ENCODE data around the gene OAT.

OAT gene

DNA sequence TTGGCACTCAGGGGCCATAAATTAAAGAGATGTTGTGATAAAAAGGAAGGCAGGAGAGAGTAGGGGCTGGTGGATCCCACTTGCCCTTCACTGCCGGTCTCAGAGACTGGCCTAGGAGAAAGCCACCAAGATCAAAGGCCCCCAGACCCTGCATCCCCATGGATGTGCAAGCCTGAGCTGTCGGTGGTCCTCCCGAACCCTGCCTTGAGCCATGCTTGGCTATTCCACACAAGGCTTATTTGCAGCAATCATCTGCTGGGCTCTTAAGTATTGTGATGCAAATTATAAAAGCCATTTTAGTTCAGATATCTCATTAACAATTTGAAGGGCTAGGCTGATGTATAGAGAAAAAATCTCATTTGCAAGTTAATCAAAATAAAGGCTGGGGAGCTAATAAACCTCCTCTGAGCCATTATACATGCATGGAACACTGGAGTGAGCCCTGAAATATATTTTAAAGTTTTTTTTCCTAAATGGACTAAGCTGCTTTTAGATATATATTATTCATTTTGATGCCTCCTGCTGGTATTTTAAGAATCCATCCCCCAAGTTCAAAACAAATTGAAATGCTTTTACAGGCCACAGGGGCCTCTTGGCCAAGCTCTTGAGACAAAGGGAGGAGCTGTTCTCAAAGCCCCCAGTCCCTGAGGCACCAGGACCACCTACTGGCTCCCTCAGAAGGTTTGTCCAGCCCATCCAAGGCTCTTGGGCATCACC is 28.1 kb downstream of the OAT start:
- no peak overlapping the region for H3K4me3 ChIP-seq (ENCODE audit: low read depth, low read length)

DNA sequence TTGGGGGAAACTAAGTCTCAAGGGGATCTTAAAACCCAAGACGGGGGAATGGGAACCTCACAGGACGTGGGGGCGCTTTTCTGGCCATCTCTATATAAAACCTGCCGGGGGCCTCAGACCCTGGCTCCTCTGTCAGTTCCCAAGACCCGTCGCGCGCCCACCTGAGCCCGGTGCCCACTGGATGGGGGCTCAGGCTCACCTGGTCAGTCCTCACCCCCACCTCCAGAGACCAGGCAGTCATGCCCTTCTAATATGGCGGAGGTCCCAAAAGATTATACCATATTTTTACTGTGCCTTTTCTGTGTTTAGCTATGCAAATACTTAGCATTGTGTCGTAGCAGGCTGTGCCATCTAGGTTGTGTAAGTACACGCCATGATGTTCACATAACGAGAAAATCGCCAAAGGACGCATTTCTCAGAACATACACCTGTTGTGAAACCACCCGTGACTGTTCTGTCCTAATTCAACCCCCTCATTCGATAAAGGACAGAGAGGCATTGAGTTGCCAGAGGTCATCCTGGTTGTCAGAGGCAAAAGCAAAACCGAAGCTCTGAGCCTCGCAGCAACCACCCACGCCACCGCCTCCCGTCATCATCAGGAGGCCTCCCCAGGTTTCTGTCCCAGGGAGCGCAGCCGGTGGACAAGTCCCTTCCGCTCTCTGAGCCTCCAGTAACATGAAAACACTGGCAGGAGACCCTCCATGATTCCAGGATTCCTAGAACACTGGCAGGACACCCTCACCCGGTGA is 28.9 kb downstream of the OAT start:
- Histone ChIP-seq H3K4me3 (ENCODE audit: low read depth, low read length) (no peak overlapping the region), H3K36me3 (ENCODE audit: control insufficient read depth, insufficient read depth, low read length) (no peaks in the 10 kb centered on the region), H3K27me3 (ENCODE audit: control insufficient read depth, insufficient read depth, low read length) (no peaks in the 10 kb centered on the region), H3K9me3 (ENCODE audit: control insufficient read depth, insufficient read depth, low read length) (no peaks in the 10 kb centered on the region), H3K9ac (ENCODE audit: low read depth, low read length) (no peak overlapping the region), H3K4me1 (ENCODE audit: control insufficient read depth, insufficient read depth, low read length) (peaks cover 8% of the 10 kb centered on the region)

More for the DNA sequence above, 28.1 kb downstream of the OAT start:
- peaks cover 13% of the 10 kb centered on the region for H3K4me1 ChIP-seq (ENCODE audit: control insufficient read depth, insufficient read depth, low read length)
- no peaks in the 10 kb centered on the region for H3K27me3 ChIP-seq (ENCODE audit: control insufficient read depth, insufficient read depth, low read length)
- no peaks in the 10 kb centered on the region for H3K9me3 ChIP-seq (ENCODE audit: control insufficient read depth, insufficient read depth, low read length)
- no peaks in the 10 kb centered on the region for H3K36me3 ChIP-seq (ENCODE audit: control insufficient read depth, insufficient read depth, low read length)
- no peak overlapping the region for H3K9ac ChIP-seq (ENCODE audit: low read depth, low read length)

DNA sequence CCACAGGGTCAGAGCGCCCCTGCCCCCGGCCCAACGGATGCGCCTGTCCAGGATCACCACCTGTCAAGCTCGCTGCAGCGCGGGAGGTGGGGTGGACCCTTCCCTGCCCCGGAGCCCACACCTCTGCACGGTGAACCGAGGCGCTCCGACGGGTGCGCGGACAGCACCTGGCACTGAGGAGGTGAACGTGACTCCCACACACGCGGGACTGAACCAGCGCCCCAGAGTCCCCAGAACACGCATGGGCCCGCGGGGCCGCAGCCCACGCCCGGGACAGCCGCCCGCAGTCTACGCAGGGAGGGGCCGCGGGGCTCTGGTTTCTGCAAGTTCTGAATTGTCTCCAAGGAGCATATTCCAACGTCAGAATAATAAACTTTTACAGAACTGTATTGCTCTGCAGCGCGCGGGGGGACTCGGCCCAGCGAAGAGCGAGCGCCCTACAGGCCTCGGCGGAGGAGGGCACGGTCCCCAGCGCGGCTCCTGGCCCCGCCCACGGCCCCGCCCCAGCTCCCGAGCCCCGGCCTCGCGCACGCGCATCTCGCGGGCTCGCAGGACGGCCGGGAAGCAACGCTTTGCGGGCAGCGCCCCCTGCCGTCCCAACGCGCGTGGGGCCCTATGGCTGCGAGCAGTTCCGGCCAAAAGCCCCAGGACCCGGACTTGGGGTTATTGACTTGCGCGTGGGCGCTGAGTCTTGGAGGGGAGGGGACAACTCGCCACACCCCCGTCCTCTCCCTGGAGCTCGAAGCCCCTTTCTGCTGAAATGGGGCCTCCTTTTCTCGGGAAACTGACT is 29.7 kb downstream of the OAT start:
- peaks cover 4% of the 10 kb centered on the region for H3K4me1 ChIP-seq (ENCODE audit: control insufficient read depth, insufficient read depth, low read length)
- H3K9ac ChIP-seq (ENCODE audit: low read depth, low read length), result no peak overlapping the region
- H3K4me3 ChIP-seq (ENCODE audit: low read depth, low read length), result peak overlapping the region; percentile 49
- H3K9me3 ChIP-seq (ENCODE audit: control insufficient read depth, insufficient read depth, low read length), result no peaks in the 10 kb centered on the region
- no peaks in the 10 kb centered on the region for H3K36me3 ChIP-seq (ENCODE audit: control insufficient read depth, insufficient read depth, low read length)
- no peaks in the 10 kb centered on the region for H3K27me3 ChIP-seq (ENCODE audit: control insufficient read depth, insufficient read depth, low read length)

DNA sequence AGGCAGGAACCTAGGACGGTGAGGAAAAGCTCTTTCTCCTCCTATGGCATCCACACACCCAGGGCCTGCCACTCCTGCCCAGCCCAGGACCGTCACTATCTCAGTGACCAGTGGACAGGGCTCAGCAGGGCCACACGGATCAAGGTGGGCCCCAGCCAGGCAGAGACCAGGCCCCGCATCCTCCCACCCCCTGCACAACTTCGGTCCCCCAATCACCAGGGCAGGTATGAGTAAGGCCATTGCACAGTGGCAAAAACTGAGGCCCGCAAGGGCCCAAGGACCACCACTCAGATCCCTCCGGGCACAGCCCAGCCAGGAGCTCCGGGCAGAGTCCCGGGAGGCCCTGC is 30.3 kb downstream of the OAT start:
- Histone ChIP-seq H3K36me3 (ENCODE audit: control insufficient read depth, insufficient read depth, low read length) (no peaks in the 10 kb centered on the region), H3K9ac (ENCODE audit: low read depth, low read length) (no peak overlapping the region), H3K4me1 (ENCODE audit: control insufficient read depth, insufficient read depth, low read length) (peaks cover 4% of the 10 kb centered on the region), H3K4me3 (ENCODE audit: low read depth, low read length) (peak overlapping the region; percentile 49), H3K27me3 (ENCODE audit: control insufficient read depth, insufficient read depth, low read length) (no peaks in the 10 kb centered on the region), H3K9me3 (ENCODE audit: control insufficient read depth, insufficient read depth, low read length) (no peaks in the 10 kb centered on the region)

DNA sequence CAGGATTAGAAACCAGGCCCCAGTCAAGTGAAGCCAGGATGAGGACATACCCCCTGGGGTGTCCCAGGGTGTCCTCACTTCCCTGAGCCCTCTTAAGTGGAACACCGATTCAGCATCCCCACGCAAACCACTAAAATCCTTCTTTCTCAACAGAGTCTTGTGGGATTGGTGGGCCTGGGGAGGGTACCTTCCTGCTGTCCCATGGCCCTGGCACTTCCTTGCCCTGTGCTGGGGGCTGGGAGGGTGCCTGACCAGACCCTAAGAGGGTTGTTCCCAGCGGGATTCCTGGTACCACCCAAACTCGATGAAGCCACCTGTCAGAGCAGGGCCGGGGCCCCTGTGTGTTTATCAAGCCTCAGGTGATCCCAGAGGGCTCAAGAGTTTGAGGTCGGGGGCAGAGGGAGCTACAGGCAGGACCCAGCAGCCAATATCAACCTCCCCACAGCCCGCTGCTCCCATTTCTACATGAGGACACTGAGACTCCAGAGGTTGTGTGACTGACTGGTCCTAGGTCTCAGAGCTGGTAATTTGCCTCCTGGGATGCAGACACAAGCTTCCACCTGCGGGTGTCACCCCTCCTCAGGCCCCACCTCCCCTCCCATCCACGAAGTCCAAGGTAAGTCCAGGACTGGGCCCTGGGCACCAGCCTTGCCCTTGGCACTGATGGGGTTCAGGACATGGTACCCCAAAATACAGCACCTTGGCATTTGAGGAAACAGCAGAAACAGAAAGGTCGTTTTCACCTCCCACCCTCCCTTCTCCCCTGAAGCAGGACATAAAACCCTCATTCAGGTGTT is 31.4 kb downstream of the OAT start:
- no peak overlapping the region for H3K9ac ChIP-seq (ENCODE audit: low read depth, low read length)
- no peaks in the 10 kb centered on the region for H3K36me3 ChIP-seq (ENCODE audit: control insufficient read depth, insufficient read depth, low read length)
- H3K4me3 ChIP-seq (ENCODE audit: low read depth, low read length), result no peak overlapping the region
- H3K9me3 ChIP-seq (ENCODE audit: control insufficient read depth, insufficient read depth, low read length), result no peaks in the 10 kb centered on the region
- H3K4me1 ChIP-seq (ENCODE audit: control insufficient read depth, insufficient read depth, low read length), result peaks cover 4% of the 10 kb centered on the region
- no peaks in the 10 kb centered on the region for H3K27me3 ChIP-seq (ENCODE audit: control insufficient read depth, insufficient read depth, low read length)

DNA sequence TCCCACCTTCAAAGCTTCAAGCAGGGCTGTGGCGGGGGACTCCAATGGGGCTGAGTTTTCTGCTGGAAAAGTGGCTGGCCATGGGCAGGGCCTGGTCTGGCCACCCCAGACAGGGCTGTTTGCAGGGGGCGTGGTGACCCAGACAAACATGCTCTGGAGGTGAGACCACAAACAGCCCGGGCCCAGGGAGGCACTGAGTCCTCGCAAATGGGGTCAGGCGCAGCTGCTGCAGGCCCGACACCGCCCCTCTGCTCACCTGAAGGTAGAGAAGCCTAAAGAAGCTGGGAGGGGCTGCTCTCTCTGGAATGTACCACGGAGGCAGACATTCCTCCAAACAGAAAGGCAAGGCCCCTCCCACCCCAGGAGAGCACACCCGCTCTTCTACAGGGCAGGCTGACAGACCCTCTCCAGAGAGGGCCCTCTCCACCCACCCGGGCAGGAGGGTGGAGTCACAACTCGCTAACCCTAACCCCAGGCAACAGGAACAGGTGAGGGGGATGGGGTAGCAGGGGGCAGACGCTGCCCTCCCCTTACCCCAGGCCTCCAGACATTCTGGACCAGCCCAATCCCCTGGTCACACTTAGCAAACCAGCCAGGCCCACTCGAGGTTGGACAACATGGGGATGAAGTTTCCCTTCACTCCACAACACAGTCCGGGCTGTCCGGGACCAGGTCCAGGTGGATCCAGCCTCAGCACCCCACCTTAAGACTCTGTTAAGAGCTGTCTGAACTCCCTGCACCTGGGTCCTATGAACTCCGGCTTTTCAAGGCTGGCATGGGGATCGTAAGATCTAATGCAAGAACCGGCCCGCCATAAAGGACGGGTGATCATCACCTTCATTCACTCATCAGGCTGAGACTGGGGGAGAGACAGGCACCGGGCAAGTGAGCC is 32.3 kb downstream of the OAT start:
- H3K9ac ChIP-seq (ENCODE audit: low read depth, low read length), result no peak overlapping the region
- no peak overlapping the region for H3K4me3 ChIP-seq (ENCODE audit: low read depth, low read length)
- no peaks in the 10 kb centered on the region for H3K9me3 ChIP-seq (ENCODE audit: control insufficient read depth, insufficient read depth, low read length)
- no peaks in the 10 kb centered on the region for H3K36me3 ChIP-seq (ENCODE audit: control insufficient read depth, insufficient read depth, low read length)
- H3K27me3 ChIP-seq (ENCODE audit: control insufficient read depth, insufficient read depth, low read length), result no peaks in the 10 kb centered on the region
- peaks cover 4% of the 10 kb centered on the region for H3K4me1 ChIP-seq (ENCODE audit: control insufficient read depth, insufficient read depth, low read length)

DNA sequence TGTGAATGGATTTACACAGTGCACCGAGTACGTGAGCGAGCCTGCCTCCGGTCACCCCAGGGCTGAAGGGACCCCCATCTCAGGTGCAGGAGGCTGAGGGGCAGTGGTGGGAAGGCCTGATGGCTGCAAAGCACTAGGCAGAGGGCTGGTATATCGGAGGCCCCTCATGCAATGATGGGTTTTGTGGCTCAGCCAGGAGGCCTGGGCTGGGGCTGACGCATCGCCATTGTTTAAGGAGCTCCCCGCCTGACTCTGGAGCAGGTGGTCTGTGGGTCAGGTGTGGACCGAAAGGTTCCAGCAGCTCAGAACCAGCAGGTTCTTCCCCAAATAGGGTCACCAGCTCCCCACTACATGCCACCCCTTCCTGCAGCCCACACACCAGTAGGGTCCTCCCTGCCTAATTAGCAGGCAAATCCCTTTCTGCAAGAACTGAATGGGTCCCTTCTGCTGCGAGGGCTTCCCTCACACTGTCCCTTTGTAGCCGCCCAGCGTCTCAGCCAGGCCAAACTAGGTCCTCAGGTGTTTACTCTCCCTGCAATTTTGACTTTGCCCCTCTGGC is 33.0 kb downstream of the OAT start:
- H3K36me3 ChIP-seq (ENCODE audit: control insufficient read depth, insufficient read depth, low read length), result no peaks in the 10 kb centered on the region
- H3K4me1 ChIP-seq (ENCODE audit: control insufficient read depth, insufficient read depth, low read length), result peaks cover 4% of the 10 kb centered on the region
- no peak overlapping the region for H3K9ac ChIP-seq (ENCODE audit: low read depth, low read length)
- H3K27me3 ChIP-seq (ENCODE audit: control insufficient read depth, insufficient read depth, low read length), result no peaks in the 10 kb centered on the region
- H3K4me3 ChIP-seq (ENCODE audit: low read depth, low read length), result no peak overlapping the region
- no peaks in the 10 kb centered on the region for H3K9me3 ChIP-seq (ENCODE audit: control insufficient read depth, insufficient read depth, low read length)

DNA sequence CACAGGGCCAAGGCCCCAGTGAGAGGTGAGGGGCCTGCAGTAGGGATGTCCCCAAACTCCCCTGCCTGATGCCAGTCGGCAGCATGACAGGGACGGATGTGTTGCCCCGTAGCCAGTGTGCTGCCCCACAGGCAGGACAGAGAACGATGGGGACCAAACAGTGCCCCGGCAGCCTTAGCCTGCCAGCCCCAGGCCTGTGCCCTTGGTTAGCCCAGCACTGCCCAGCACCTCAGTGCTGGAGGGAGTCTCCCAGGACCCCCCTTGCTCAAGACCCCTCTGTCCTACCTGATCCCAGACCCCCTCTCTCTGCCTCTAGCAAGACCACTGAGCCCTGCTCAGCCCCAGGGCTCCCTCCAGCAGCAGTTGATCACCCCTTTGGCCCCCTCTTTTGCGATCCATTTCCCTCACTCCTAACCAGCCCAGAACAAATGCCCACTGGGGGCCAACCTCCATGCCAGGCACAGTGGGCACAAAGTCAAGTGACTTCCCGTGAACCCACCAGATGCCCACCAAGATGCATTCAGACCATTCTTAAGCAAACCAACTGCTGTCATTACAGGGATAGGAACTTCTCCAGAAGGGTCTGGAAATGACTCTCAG is 34.0 kb downstream of the OAT start:
- Histone ChIP-seq H3K27me3 (ENCODE audit: control insufficient read depth, insufficient read depth, low read length) (no peaks in the 10 kb centered on the region), H3K9me3 (ENCODE audit: control insufficient read depth, insufficient read depth, low read length) (no peaks in the 10 kb centered on the region), H3K4me1 (ENCODE audit: control insufficient read depth, insufficient read depth, low read length) (peaks cover 4% of the 10 kb centered on the region), H3K4me3 (ENCODE audit: low read depth, low read length) (no peak overlapping the region), H3K36me3 (ENCODE audit: control insufficient read depth, insufficient read depth, low read length) (no peaks in the 10 kb centered on the region), H3K9ac (ENCODE audit: low read depth, low read length) (no peak overlapping the region)

DNA sequence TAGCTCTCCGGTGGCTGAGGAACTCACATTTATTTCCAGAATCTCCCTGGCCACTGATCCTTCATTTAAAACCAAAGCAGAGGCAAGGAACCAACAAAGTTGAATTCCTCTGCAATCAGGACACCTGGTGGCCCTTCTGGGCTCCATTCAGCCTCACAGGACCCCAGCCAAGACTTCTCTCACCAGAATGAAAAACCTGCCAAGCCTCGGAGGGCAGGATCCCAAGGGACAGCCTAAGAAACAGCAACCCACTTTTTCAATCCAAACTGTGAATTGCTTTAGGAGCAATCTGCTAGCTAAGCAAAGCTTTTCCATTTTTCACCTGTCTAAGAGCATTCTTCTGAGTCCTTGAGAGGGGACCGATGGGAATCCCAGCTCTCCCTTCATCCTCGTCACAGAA is 34.6 kb downstream of the OAT start:
- H3K36me3 ChIP-seq (ENCODE audit: control insufficient read depth, insufficient read depth, low read length), result no peaks in the 10 kb centered on the region
- no peaks in the 10 kb centered on the region for H3K9me3 ChIP-seq (ENCODE audit: control insufficient read depth, insufficient read depth, low read length)
- H3K27me3 ChIP-seq (ENCODE audit: control insufficient read depth, insufficient read depth, low read length), result no peaks in the 10 kb centered on the region
- no peak overlapping the region for H3K4me3 ChIP-seq (ENCODE audit: low read depth, low read length)
- no peak overlapping the region for H3K9ac ChIP-seq (ENCODE audit: low read depth, low read length)
- peaks cover 4% of the 10 kb centered on the region for H3K4me1 ChIP-seq (ENCODE audit: control insufficient read depth, insufficient read depth, low read length)

DNA sequence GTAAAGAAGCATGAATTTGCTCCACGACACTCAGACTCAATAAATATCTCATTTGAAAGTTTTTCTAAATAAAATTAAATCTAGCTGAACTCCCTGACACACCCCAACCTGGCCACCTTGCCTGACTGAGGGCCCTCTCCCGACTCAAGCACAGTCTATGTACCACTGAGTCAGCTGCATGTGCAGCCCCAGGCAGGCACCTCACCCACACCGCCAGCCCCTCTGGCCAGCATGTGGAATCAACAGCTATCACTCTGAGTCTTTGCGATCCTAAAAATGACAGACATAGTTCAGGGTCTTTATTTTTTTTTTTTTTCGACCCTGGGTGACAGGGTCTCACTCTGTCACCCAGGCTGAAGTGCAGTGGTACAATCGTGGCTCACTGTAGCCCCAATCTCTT is 35.2 kb downstream of the OAT start:
- Histone ChIP-seq H3K36me3 (ENCODE audit: control insufficient read depth, insufficient read depth, low read length) (no peaks in the 10 kb centered on the region), H3K9ac (ENCODE audit: low read depth, low read length) (no peak overlapping the region), H3K4me1 (ENCODE audit: control insufficient read depth, insufficient read depth, low read length) (peaks cover 4% of the 10 kb centered on the region), H3K9me3 (ENCODE audit: control insufficient read depth, insufficient read depth, low read length) (no peaks in the 10 kb centered on the region), H3K4me3 (ENCODE audit: low read depth, low read length) (no peak overlapping the region), H3K27me3 (ENCODE audit: control insufficient read depth, insufficient read depth, low read length) (no peaks in the 10 kb centered on the region)
